ENCODE measurements around the gene LRRC56. TPM values are rescaled to one million over a fixed set of nuclear protein-coding genes. Genes with fewer than 3 reads are reported as not detected.

Gene LRRC56
- total RNA-seq, 4 donors from 2014 or later, result 2.3 to 8.4 (median 3.1) TPM

GRCh38 chr11:551596-551995 lies 14.3 kb downstream of the LRRC56 start:
- no peak for DNase-seq
- H3K4me3 ChIP-seq, result no peak overlapping the region
- no peak overlapping the region for H3K27ac ChIP-seq
- peaks cover 14 to 26% (median 17%) of the 10 kb centered on the region in 4 donors for H3K4me1 ChIP-seq
- 82% methylated on average over 9 of the region's 12 CpGs; no CpG with 5 or more reads in 1 of the 2 donors for WGBS, 2 donors (ENCODE audit: low coverage in 1 of 2)
- in situ Hi-C loops (cut with MboI; ENCODE audit: low pct_ligation_motif_present in 1 of 4, low pct_unique_long_range_greater_than_20kb in 1 of 4, low sequenced_read_pairs in 3 of 4) (no loop called here), intact Hi-C loops (cut with DNase I; ENCODE audit: low total_unique reads) (no loop called here)
- peaks cover 41% of the 10 kb centered on the region for H3K27me3 ChIP-seq
- TF ChIP-seq POLR2A (IDR thresholded peaks at IDR 0.05) (no peak), EP300 (IDR thresholded peaks at IDR 0.05; ENCODE audit: low read depth) (no peak), CTCF (IDR thresholded peaks at IDR 0.05) (no peak), POLR2AphosphoS5 (IDR thresholded peaks at IDR 0.05) (no peak)
- no peaks in the 10 kb centered on the region for H3K9me3 ChIP-seq
- H3K36me3 ChIP-seq, result no peaks in the 10 kb centered on the region

GRCh38 chr11:553083-553987 lies 16.0 kb downstream of the LRRC56 start:
- Histone ChIP-seq H3K36me3 (no peaks in the 10 kb centered on the region), H3K27me3 (peaks cover 56% of the 10 kb centered on the region), H3K4me3 (no peak overlapping the region), H3K27ac (no peak overlapping the region), H3K4me1 (peaks cover 14 to 26% (median 17%) of the 10 kb centered on the region in 4 donors), H3K9me3 (no peaks in the 10 kb centered on the region)
- DNase-seq, result no peak
- TF ChIP-seq CTCF (IDR thresholded peaks at IDR 0.05), result no peak
- TF ChIP-seq POLR2AphosphoS5 (IDR thresholded peaks at IDR 0.05), result no peak
- no peak for TF ChIP-seq POLR2A (IDR thresholded peaks at IDR 0.05)
- TF ChIP-seq EP300 (IDR thresholded peaks at IDR 0.05; ENCODE audit: low read depth), result no peak
- 83% methylated on average over 5 to 27 of the region's 27 CpGs for WGBS, 2 donors (ENCODE audit: low coverage in 1 of 2)
- intact Hi-C loops (cut with DNase I; ENCODE audit: low total_unique reads) (no loop called here), in situ Hi-C loops (cut with MboI; ENCODE audit: low pct_ligation_motif_present in 1 of 4, low pct_unique_long_range_greater_than_20kb in 1 of 4, low sequenced_read_pairs in 3 of 4) (no loop called here)

- no peak overlapping the region for H3K27ac ChIP-seq
- H3K27me3 ChIP-seq, result peaks cover 56% of the 10 kb centered on the region
- 52 to 100% methylated on average over 1 to 11 of the region's 11 CpGs for WGBS, 2 donors (ENCODE audit: low coverage in 1 of 2)
- no peak for TF ChIP-seq EP300 (IDR thresholded peaks at IDR 0.05; ENCODE audit: low read depth)
- no peak for TF ChIP-seq POLR2A (IDR thresholded peaks at IDR 0.05)
- no peak for TF ChIP-seq CTCF (IDR thresholded peaks at IDR 0.05)
- TF ChIP-seq POLR2AphosphoS5 (IDR thresholded peaks at IDR 0.05), result no peak
- no peak overlapping the region for H3K4me3 ChIP-seq
- no peaks in the 10 kb centered on the region for H3K36me3 ChIP-seq
- in situ Hi-C loops (cut with MboI; ENCODE audit: low pct_ligation_motif_present in 1 of 4, low pct_unique_long_range_greater_than_20kb in 1 of 4, low sequenced_read_pairs in 3 of 4) (no loop called here), intact Hi-C loops (cut with DNase I; ENCODE audit: low total_unique reads) (no loop called here)
- DNase-seq, result no peak
- peaks cover 14 to 26% (median 17%) of the 10 kb centered on the region in 4 donors for H3K4me1 ChIP-seq
- no peaks in the 10 kb centered on the region for H3K9me3 ChIP-seq
Measured at GRCh38 chr11:553988-554340, 16.6 kb downstream of the LRRC56 start.

- Histone ChIP-seq H3K4me1 (peaks cover 14 to 30% (median 23%) of the 10 kb centered on the region in 4 donors), H3K27me3 (peaks cover 56% of the 10 kb centered on the region), H3K27ac (no peak overlapping the region), H3K4me3 (peak overlapping the region in 2 of 4 donors; percentile 34 to 52), H3K9me3 (no peaks in the 10 kb centered on the region), H3K36me3 (no peaks in the 10 kb centered on the region)
- TF ChIP-seq POLR2AphosphoS5 (IDR thresholded peaks at IDR 0.05) (peak in 1 of 3 donors; percentile 19), POLR2A (IDR thresholded peaks at IDR 0.05) (no peak), CTCF (IDR thresholded peaks at IDR 0.05) (peak; percentile 32 to 67 (median 62))
- intact Hi-C loops (cut with DNase I; ENCODE audit: low total_unique reads) (loop anchor here (5.0 kb wide), 1 partner anchor 168 kb away; no protein-coding TSS in a partner anchor), in situ Hi-C loops (cut with MboI; ENCODE audit: low pct_ligation_motif_present in 1 of 4, low pct_unique_long_range_greater_than_20kb in 1 of 4, low sequenced_read_pairs in 3 of 4) (no loop called here)
- WGBS, 2 donors (ENCODE audit: low coverage in 1 of 2), result 12% methylated on average over 21 of the region's 60 CpGs; no CpG with 5 or more reads in 1 of the 2 donors
- peak; percentile 81 for DNase-seq
Measured at GRCh38 chr11:554428-555226, 17.3 kb downstream of the LRRC56 start.

Measured in transverse colon (tissue), 4 donors.